ENCODE results near the gene KCNK16.

The KCNK16 gene

DNA sequence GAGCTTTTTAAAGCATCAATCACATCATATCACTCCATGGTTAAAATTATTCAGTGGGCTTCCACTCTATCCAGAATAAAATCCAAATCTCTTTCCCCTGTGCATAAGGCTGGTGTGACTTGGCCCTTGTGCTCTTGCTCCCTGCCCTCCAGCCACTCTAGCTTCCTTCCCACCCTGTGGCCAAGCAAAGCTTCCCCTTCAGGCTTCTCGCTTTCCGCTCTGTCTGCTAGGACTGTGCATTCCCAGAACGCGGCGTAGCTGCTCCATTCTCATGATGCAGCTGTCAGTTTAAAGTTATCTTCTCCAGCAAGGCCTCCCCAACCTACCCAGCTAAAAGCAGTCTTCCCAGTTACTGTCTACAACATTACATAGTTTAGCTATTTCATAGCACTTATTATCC lies 19.4 kb upstream of the KCNK16 start:
- no peak for DNase-seq (ENCODE audit: low read depth)

DNA sequence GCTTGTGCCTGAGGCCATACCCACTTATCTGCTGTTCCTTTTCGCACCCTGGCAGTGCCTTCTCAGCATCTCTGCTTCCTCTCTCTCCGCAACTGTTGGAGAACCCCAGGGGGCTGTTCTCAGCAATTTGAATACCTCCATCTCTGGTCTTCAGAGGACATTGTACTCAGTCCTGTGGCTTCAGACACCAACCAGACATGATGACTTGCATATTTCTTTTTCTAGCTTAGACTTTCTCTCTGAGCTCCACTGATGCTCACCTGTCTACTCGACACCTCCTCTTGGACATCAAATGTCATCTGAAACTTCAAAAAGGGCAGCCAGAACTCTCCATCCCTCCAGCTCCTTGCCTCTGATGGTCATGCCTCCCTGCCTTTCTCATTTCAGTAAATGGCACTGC lies 18.9 kb upstream of the KCNK16 start:
- DNase-seq (ENCODE audit: low read depth) = no peak

DNA sequence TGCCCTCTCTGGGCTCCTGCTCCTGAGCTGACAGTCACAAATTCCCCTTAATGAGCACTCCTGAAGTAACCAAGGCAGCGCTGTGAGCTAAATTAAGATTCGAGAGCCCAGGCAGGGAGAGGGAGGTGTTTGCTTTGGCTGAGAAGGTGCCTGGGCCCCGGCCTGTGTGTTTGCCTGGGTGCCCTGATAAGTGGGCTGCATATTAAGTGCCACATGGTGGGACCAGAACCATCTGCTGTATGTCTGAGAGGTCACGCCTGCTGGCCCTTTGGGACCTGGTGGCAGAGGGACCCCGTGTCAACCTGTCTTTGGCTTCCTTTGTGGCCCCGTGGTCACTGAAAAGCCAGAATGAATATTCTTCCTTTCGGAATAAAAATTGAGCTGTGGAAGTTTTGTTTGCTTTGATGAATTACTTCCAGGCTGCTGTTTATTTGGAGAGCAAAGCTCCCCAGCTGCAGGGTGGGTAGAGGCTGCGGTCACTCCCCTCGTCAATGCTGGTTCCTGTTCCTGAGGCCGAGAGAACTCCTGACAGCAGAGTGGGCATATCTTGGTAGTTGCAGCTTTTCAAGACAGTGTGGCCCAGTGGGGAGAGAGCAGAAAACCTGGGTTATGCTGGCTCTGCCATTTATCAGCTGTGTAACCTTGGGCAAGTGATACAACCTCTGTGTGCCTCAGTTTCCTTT lies 17.5 kb upstream of the KCNK16 start:
- no peak for DNase-seq (ENCODE audit: low read depth)

DNA sequence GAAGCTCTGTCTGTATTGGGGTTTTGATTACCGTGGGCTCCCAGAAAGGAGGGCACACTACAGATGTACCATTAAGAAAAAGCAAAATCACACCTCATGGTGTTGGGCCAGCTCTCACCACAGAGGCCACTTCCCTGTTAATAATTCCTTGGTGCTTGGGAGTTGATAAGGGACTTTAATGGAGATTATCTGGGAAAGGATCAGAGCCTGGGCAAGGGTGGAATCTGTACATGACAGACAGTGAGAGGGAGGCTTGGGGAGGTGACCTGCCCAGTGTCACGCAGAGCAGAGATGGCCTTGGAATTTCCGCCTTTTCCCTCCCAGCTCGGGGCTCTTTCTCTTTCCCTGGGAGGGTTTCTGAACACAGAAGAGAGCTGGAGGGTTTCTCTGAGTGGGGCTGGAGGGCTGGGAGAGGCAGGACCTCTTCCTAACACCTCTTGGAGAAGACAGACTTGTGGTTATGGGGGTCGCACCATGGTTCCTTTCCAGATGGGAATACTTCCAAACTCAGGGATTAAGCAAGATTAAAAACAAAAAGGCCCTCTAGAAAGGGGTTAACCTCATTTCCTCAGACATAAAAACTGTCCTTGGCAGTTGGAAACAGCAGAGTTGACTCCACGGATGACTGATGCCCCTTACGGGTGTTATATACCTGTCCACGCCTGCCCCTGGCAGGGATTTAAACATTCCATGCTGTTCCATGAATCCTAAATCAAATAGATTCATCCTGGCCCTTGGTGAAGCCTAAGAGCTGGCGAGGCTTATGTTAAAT lies 16.8 kb upstream of the KCNK16 start:
- DNase-seq (ENCODE audit: low read depth) = no peak

DNA sequence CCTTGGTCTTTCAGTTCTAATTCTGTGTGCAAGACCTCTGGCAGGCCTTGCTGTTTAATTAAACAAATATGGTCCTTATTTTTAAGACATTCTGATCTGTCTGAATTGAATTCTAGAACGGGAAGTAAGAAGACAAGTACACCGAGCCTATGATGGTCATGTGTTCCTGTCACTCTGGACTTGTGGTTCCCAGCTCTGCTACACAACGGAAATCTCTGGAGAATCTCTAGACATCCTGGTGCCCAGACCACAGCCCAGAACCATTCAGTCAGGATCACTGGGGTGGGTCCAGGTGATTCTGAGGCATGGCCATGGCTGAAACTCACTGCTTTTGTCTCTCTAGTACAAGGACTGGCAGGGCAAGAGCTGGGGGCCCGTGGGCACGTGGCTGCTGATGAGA lies 15.9 kb upstream of the KCNK16 start:
- no peak for DNase-seq (ENCODE audit: low read depth)

DNA sequence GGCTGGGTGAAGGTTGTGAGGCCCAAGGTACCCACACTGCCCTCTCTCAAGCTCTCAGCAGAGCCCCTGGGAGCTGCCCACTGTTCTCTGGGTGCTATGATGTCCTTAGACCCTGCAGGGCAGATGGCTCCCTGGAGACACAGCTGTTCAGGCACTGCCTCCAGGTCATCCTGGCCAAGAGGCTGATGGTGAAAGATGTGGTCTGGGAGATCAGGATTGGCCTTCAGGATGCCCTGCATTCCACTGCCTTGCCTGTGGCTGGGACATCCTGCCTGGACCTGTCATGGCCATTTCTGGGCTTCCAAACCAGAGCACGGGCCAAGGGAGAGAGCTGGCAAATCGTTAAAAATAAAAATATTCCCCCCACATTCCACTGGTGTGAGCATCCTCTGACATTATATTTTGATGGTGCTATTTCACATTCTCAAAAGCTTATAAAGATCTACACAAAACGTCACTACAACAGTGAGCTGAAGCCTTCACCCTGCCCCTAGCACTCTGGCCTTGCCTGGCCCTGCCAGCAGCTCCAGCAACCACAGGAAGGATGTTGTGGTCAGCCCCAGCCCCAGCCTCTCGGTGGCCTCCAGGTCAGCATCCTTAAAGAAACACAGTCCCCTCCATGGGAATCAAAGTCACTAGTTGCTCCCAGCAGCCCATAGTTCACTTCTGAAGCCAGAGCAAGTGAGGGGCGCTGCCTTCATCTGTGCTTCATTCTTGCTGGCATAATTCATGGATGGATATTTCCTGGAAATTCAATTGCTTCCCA lies 13.5 kb upstream of the KCNK16 start:
- DNase-seq (ENCODE audit: low read depth) = no peak

DNA sequence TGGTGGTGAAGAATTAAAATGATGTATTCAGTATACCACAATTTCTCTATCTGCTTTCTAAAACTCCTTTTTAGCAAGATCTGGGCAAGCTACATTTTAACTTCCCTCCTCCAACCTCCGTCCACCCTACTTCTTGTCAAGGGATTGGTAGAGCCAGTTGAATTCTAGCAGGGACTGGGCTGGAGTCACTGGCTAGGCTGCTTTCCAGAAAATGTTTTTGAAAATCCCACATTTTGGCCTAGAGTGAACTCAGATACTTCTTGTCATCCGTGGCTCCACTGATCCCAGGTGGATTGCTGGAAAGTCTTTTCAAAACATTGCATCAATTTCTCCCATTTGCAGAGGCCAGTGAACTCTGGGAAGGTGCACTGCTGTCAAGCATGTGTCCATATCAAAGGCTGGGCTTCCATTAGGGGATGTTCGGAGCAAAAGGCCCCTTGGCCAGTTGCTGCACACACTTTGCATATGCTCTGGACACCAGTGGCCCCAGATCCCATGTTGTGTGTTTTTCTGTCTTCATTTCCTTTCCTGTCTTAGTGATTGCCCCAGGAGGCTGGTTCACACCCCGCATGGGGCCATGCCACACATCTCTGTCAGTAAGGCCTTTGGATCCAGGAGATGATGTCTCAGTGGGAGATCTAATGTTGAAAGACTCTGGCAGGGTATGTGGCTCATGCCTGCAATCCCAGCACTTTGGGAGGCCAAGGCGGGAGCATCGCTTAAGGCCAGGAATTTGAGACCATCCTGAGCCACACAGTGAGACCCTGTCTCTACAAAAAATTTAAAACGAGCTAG lies 11.3 kb upstream of the KCNK16 start:
- no peak for DNase-seq (ENCODE audit: low read depth)

DNA sequence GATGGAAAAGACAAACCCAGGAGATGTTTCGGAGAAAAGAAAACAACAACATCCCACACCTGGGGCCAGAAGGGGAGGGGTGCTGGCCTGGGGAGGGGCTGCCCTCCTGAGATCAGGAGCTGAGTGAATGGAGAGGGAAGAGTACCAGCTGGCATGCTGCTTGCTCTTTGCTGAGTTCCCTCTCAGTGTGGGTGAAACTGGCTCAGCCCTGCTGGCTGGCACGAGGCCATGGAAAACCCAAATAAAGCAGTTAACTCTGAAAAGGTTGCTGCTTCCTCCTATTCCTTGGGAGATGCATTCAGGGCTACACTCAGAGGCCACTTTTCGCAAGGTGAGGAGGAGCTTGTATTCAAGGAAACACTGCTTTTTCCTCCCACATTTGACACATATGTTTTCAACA lies 8.0 kb upstream of the KCNK16 start:
- DNase-seq (ENCODE audit: low read depth) = no peak

DNA sequence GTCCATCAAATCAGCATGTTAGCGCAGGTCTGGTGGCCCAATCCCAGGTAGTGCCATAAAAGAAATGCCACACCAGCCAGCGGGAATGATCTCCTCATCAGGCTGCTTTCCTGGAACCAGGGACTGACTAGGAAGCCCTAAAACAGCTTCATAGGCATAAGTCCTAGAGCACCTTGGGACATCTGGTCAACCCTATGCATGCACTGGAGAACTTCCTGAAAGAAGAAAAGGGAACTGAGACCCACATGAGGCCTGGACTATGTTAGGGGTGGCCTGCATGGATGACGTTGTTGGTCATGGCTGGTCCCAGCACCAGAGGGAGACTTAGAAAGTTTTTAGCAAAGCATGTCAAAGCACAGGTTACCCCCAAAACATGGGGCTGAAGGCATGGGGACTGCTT lies 7.6 kb upstream of the KCNK16 start:
- DNase-seq (ENCODE audit: low read depth) = no peak

DNA sequence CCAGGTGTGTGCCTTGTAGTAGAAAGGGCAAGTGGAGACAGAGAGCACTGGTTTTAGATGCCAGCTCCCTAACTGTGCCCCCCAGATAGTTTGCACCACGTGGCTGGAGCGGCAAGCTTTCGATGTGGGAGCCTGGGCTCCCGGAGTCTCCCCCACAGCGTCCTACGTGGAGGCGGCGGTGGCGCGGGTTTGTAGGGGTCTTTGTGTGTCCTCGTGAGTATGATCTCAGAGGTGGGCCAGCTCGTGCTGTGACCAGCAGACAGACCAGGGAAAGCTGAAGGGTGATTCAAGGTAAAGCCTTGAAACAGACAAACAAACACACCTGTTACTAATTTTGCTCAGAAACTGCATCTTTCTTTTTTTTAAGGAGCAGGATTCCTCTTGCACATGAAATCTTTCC lies 5.6 kb upstream of the KCNK16 start:
- DNase-seq (ENCODE audit: low read depth) = no peak

DNA sequence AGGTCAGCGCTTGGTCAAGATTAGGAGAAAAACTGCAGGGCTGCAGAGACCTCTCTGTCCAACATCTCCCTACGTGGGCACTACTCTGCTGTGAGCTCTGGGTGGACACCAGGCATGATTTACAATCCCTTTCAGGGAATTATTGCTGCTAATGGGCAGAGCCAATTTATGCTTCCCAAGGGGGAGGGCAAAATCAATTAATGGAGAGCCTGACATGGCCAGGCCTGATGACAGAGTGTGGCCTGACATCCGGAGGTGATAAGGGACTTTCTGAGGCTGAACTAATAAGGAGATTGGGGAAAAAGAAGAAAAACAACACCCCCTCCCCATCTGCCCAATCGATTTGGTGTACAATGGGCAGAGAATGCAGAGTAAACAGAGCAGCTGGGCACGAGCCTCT lies 5.0 kb upstream of the KCNK16 start:
- DNase-seq (ENCODE audit: low read depth) = no peak

DNA sequence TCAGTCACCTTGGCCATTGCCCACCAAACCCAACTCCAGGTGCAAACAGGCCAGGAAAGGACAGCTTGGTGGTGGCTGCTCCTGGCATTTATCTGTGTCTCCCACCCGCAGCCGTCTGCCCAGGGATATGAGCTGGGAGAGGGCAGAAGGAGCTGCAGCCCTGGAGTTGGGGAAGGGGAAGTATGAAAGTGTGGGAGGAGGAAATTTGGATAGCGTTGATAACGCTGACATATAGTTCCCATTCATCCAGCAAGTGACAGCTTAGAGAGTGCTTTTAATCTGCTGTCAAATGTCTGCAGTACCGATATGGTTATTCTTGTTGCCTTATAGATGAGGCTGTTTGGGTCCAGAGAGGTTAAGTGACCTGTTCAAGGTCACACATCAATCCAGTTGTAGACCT lies 741 bp downstream of the KCNK16 start:
- DNase-seq (ENCODE audit: low read depth) = no peak

DNA sequence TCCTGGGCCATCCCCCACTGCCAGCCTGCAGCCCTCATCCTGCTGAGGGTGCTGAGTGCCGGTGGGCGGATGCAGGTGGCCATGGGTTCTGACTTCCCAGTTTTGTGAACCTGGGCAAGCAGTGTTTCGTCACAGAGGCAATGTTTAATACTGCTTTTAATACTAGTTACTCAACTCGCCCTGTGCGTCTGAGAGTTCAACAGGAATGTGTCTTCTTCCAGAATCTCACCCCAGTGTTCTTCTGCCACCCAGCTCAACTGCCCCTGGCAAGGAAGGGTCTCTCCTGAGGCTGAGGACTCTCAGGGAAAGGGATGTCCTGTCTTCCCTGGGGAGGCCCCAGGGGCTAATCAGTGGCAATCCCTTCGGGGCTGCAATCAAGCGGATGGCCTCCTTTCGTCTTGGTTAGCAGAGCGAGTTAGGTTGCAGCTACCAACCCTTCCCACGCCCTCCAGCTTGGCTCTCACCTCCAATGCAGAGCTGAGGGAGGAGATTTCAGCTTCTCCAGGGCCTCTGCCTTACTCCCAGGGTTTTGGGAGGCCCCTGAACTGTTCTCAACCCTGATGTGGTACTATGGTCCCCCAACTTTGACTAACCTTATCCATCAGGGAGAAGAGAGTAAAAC lies 2.0 kb downstream of the KCNK16 start:
- DNase-seq (ENCODE audit: low read depth) = no peak

DNA sequence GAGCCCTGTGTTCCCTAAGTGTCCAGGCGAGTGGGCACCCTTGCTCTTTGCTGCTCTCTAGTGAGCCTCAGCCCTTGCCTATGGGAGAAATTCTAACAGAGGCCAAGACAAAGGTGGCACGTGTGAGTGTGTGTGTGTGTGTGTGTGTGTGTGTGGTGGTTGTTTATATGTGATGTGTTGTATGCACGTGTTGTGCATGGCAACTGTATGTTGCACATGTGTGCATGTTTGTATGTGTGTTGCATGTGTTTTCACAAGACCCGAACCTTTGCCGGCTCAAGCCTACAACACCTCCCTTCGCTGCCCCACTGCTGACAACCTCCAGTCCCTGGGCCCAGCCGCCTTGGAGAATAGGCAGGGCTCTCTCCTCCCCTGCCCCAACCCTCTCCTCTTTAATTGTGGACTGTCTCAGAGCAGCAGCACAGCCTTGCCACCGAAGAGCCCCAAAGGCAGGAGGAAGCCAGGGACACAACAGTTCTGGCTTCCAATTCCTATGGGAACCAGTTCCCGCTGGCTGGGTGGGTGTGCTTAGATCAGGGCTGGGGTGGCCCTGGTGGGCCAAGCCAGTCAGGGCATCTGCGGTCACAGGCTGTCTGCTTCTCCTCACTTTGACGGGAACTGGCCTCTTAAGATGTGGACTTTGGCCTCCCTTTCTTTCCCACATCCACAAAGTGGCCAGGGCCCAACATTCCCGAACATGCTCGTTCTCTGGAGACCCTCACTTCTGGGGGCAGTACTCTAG lies 2.7 kb downstream of the KCNK16 start:
- DNase-seq (ENCODE audit: low read depth) = no peak

DNA sequence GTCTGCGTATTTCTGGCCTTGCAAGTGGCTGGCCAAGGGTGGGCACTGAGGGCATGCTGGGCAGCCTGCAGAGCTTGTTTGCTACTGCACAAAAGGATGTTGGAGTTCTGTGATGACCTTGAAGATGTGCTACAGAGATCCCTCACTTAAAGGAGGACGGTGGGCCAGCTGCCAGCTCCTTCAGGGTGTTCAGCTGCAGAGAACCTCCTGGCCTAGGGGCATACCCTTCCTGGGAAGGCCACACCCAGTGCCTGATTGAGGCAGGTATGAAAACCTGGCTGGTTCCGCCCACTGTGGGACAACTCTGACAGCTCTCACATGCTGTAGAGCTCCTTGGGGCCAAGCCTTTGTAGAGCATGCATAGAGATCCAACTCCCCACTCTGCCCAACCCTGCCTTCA lies 5.2 kb downstream of the KCNK16 start:
- no peak for DNase-seq (ENCODE audit: low read depth)

DNA sequence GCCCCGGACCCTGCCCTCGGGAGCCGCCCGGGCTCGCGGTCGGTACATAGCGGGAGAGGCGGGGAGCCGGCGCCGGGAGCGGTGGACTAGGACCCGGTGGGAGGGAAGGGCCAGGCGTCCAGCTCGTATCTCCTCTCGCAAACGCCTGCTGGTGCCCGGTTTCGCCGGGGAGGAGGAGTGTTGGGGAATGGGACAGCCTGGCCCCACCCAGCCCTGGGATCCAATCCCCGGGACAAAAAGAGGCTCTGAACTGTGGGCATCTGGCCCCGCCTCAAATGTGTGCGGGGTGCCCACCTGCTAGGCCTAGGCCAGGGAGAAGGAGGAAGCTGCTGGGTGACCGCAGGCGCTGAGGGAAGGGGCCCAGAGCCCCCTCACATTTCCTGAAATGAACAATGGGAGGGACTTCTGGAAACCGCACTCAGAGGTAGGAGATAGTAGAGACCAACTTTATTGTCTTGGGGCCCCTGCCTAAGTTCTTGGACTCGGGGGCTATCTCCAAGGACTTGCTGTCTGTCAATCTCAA lies 8.2 kb downstream of the KCNK16 start, which contains the start of gene KCNK17:
KCNK17 (minus strand) TSS at position 147 of the 523 bp plus-strand sequence; CDS start at position 48, 99 bp downstream.
- DNase-seq (ENCODE audit: low read depth) = no peak

DNA sequence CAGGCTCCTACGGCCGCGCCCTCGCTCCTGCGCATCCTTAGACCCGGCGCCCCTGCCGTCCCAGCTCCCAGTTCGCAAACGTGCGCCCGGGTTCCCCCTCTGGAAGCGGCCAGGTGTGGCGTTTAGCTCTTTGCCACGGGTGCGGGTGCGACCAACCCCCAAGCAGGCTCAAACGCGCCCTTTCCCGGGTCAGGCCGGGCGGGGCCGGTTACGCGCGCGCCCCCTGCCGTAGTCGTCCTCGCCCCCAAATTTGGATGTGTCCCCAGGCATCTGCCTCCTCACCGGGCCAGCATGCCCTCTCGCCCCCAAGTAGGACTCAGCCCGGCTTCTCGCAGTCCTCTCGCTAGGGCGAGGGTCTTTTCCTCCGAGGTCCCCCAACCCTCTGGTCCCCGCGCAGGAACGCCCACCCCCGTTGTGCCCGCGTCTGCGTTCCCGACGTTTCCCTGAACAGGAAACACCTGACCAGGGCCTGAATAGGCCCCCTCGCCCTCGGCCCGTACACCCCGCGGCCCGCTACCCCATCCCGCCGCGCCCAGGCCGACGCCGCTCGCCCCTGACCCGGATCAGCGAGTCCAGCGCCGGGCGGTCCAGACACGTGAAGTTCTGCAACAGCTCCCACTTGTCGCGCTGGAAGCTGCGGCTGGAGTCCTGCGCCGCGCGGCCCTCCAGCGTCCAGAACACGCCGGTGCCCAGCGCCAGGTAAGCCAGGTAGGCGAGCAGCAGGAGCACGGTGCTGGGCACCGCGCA lies 8.8 kb downstream of the KCNK16 start:
- no peak for DNase-seq (ENCODE audit: low read depth)

DNA sequence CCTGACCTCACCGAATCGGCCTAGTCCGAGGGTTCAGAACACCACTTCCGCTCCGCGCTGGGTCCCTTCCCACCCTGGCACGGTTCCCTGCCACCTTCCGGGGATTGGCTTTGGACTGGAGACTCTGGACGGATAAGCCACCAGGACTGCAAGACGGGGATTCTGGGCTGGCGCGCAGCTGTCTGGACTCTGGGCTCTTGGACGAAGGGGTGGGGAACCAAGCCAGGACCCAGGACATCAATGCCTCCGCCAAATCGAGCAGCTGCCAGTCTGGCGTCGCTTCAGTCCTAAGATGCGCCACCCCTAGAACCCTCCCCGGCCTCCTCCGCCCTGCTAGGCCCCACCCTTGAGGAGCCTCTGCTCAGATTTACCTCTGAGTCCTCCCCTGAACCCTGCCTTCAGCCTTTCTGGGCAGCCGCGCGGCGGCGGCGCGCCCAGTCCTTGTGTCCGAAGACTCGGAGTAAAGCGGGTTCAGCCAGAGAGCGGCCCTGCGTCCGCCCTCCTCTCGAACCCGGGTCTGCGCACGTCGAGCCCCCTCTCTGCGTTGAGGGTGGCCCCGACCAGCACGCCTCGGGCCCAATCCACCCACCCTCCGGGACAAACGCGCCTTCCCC lies 9.5 kb downstream of the KCNK16 start:
- DNase-seq (ENCODE audit: low read depth) = no peak

DNA sequence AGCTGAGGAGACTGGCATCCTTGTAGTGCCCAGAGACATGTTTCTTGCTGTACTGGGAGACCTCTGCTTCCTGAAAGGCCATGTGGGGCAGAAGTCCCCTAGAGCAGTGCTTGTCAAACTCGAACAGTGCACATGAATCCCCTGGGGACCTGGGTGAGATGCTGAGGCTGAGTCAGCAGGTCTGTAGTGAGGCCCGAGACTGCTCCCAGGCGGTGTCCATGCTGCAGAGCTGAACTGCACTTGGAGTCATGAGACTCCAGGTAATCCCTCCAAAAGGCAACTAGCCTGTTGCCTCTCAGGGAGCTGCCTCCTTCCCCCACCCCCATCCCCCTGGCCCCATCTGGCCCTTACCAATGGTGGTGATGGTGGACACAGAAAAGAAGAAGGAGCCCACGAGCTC lies 12.0 kb downstream of the KCNK16 start:
- DNase-seq (ENCODE audit: low read depth) = no peak

All from activated T-helper 9 cell treated with anti-CD3 and anti-CD28 coated beads, Interleukin-2, amount 50 U/mL, for 16 hours (primary cell).